ENCODE data around the gene B4GALT5.
"Not testable (repeated sequence)": the region's sequence is repeated elsewhere in the genome, so short reads cannot be mapped to it uniquely, and the experiment has no call there.

The B4GALT5 gene

GRCh38 chr20:49624988-49625387 lies 88.7 kb downstream of the B4GALT5 start:
- not testable (repeated sequence) for DNase-seq

- no peak for DNase-seq
Measured at GRCh38 chr20:49624317-49624716, 89.4 kb downstream of the B4GALT5 start.

GRCh38 chr20:49622243-49622642 lies 91.4 kb downstream of the B4GALT5 start:
- DNase-seq = no peak

- DNase-seq = no peak
Measured at GRCh38 chr20:49620364-49621240, 93.1 kb downstream of the B4GALT5 start.

- DNase-seq = no peak
Measured at GRCh38 chr20:49619113-49620048, 94.3 kb downstream of the B4GALT5 start.

- no peak for DNase-seq
Measured at GRCh38 chr20:49618289-49618688, 95.4 kb downstream of the B4GALT5 start.

GRCh38 chr20:49617394-49617793 lies 96.3 kb downstream of the B4GALT5 start:
- not testable (repeated sequence) for DNase-seq

GRCh38 chr20:49616154-49617007 lies 97.3 kb downstream of the B4GALT5 start:
- DNase-seq = no peak

GRCh38 chr20:49615401-49616153 lies 98.1 kb downstream of the B4GALT5 start:
- no peak for DNase-seq

GRCh38 chr20:49615051-49615400 lies 98.7 kb downstream of the B4GALT5 start:
- DNase-seq = not testable (repeated sequence)

- no peak for DNase-seq
Measured at GRCh38 chr20:49614338-49615050, 99.2 kb downstream of the B4GALT5 start.

- DNase-seq = no peak
Measured at GRCh38 chr20:49612127-49612738, 101.4 kb downstream of the B4GALT5 start.

GRCh38 chr20:49611539-49612126 lies 102.0 kb downstream of the B4GALT5 start:
- not testable (repeated sequence) for DNase-seq

- peak; percentile 74 for DNase-seq
Measured at GRCh38 chr20:49610691-49611538, 102.8 kb downstream of the B4GALT5 start.

GRCh38 chr20:49608752-49609670 lies 104.7 kb downstream of the B4GALT5 start:
- DNase-seq = peak; percentile 59

GRCh38 chr20:49607568-49607967 lies 106.1 kb downstream of the B4GALT5 start:
- DNase-seq = no peak

GRCh38 chr20:49603209-49603627 lies 110.5 kb downstream of the B4GALT5 start:
- no peak for DNase-seq
